CD8-positive, alpha-beta memory T cell (primary cell): ENCODE results near the gene SCGN. TPM values are rescaled to one million over a fixed set of nuclear protein-coding genes. Genes with fewer than 3 reads are reported as not detected.

Source experiments
- CTCF ChIA-PET: fragments of 350-600 bp; sonication (Branson Sonifier 250); formaldehyde crosslinking; loops from one replicate; lab custom pipeline; 2021; ENCODE audit warnings: antibody characterized with exemption; lab: Charles Lee
- POLR2A ChIA-PET: fragments of 350-600 bp; sonication (Branson Sonifier 250); formaldehyde crosslinking; loops from one replicate; lab custom pipeline; 2021; ENCODE audit warnings: antibody characterized with exemption; lab: Charles Lee
- DNase-seq, 5 donors: peaks; one replicate each; pipeline versions ENCODE4 v3.0.0 to v3.0.0-alpha.2; 2020 to 2022; ENCODE audit warnings: mixed read lengths in 1 of 5
- H3K27ac ChIP-seq: one replicate; pipeline ENCODE4 v1.7.0; 2013; ENCODE audit warnings: low read depth, mild to moderate bottlenecking, low read length, moderate library complexity
- H3K27me3 ChIP-seq: 2 replicates; pipeline ENCODE4 v1.7.0; 2013; ENCODE audit warnings: low read length, mild to moderate bottlenecking; ENCODE audit not compliant: insufficient read depth, poor library complexity, severe bottlenecking
- H3K36me3 ChIP-seq: 2 replicates; pipeline ENCODE4 v1.7.0; 2013; ENCODE audit warnings: mild to moderate bottlenecking, low read length, moderate library complexity; ENCODE audit not compliant: insufficient read depth
- H3K4me1 ChIP-seq: 2 replicates; pipeline ENCODE4 v1.7.0; 2013; ENCODE audit warnings: mild to moderate bottlenecking, low read length, moderate library complexity; ENCODE audit not compliant: insufficient read depth
- H3K4me3 ChIP-seq: 2 replicates; pipeline ENCODE4 v1.7.0; 2013; ENCODE audit warnings: mild to moderate bottlenecking, low read length
- H3K9me3 ChIP-seq: 2 replicates; pipeline ENCODE4 v1.7.0; 2013; ENCODE audit warnings: mild to moderate bottlenecking, low read length
- H3K27ac Mint-ChIP-seq, 8 donors: one replicate each; pipeline ENCODE4 v1.8.0; 2020 to 2021; ENCODE audit warnings: mixed read lengths in 8 of 8, mild to moderate bottlenecking in 6 of 8, inconsistent platforms in 3 of 8, moderate library complexity in 3 of 8
- H3K27me3 Mint-ChIP-seq, 2 donors: one replicate each; pipeline ENCODE4 v1.8.0; 2020 to 2021; ENCODE audit warnings: mixed read lengths in 2 of 2, mild to moderate bottlenecking in 1 of 2, moderate library complexity in 1 of 2
- H3K36me3 Mint-ChIP-seq, 3 donors: one replicate each; pipeline ENCODE4 v1.8.0; 2020 to 2021; ENCODE audit warnings: mixed read lengths in 3 of 3, inconsistent platforms in 1 of 3, mild to moderate bottlenecking in 1 of 3
- H3K4me1 Mint-ChIP-seq, 3 donors: one replicate each; pipeline ENCODE4 v1.8.0; 2020 to 2021; ENCODE audit warnings: mixed read lengths in 3 of 3, inconsistent platforms in 1 of 3, mild to moderate bottlenecking in 1 of 3
- H3K4me3 Mint-ChIP-seq, 7 donors: one replicate each; pipeline ENCODE4 v1.8.0; 2020 to 2021; ENCODE audit warnings: mixed read lengths in 7 of 7, mild to moderate bottlenecking in 6 of 7, moderate library complexity in 4 of 7, inconsistent platforms in 2 of 7
- H3K9me3 Mint-ChIP-seq, 5 donors: one replicate each; pipeline ENCODE4 v1.8.0; 2020 to 2022; ENCODE audit warnings: mixed read lengths in 5 of 5, mild to moderate bottlenecking in 3 of 5, moderate library complexity in 2 of 5, inconsistent platforms in 1 of 5
- polyA plus RNA-seq: library from polyadenylated mRNA; unstranded; fragments of 300-500 nt; fragmentation: Illumina TruSeq; gene quantifications from one replicate; pipeline ENCODE4 v1.2.3, GENCODE V29; 2021
- total RNA-seq, 2 experiments: library from RNA; stranded (reverse); gene quantifications; one replicate each; pipeline ENCODE4 v1.2.3, GENCODE V29; 2021

SCGN gene
- total and polyA plus RNA-seq, 3 experiments from 2014 or later, result not detected

GRCh38 chr6:25615471-25615870, 36.5 kb upstream of the SCGN start:
- Histone ChIP-seq H3K36me3 (no peaks in the 10 kb centered on the region), H3K27me3 (no peaks in the 10 kb centered on the region), H3K4me3 (no peak overlapping the region), H3K27ac (no peak overlapping the region), H3K4me1 (no peaks in the 10 kb centered on the region), H3K9me3 (no peaks in the 10 kb centered on the region)
- no peaks in the 10 kb centered on the region for H3K4me1 Mint-ChIP-seq
- peaks cover 0 to 9% (median 2%) of the 10 kb centered on the region in 3 donors for H3K36me3 Mint-ChIP-seq
- POLR2A ChIA-PET, result no interaction called here
- no peak overlapping the region for H3K27ac Mint-ChIP-seq
- no peak for DNase-seq
- no peaks in the 10 kb centered on the region for H3K9me3 Mint-ChIP-seq
- CTCF ChIA-PET, result no interaction called here
- no peak overlapping the region for H3K4me3 Mint-ChIP-seq
- peaks cover 0 to 7% of the 10 kb centered on the region in 2 donors for H3K27me3 Mint-ChIP-seq

- Histone ChIP-seq H3K4me3 (no peak overlapping the region), H3K27ac (no peak overlapping the region), H3K4me1 (no peaks in the 10 kb centered on the region), H3K9me3 (no peaks in the 10 kb centered on the region), H3K36me3 (no peaks in the 10 kb centered on the region), H3K27me3 (no peaks in the 10 kb centered on the region)
- Mint-ChIP-seq H3K9me3 (no peaks in the 10 kb centered on the region), H3K4me1 (no peaks in the 10 kb centered on the region), H3K4me3 (no peak overlapping the region), H3K27ac (no peak overlapping the region), H3K36me3 (peaks cover 0 to 7% (median 4%) of the 10 kb centered on the region in 3 donors), H3K27me3 (peaks cover 0 to 5% of the 10 kb centered on the region in 2 donors)
- ChIA-PET POLR2A (no interaction called here), CTCF (no interaction called here)
- DNase-seq, result no peak
Observed at GRCh38 chr6:25617997-25618396, 34.0 kb upstream of the SCGN start.

GRCh38 chr6:25619217-25619616, 32.8 kb upstream of the SCGN start:
- no peaks in the 10 kb centered on the region for H3K9me3 ChIP-seq
- no peak overlapping the region for H3K4me3 Mint-ChIP-seq
- no peaks in the 10 kb centered on the region for H3K9me3 Mint-ChIP-seq
- no peak overlapping the region for H3K4me3 ChIP-seq
- POLR2A ChIA-PET, result no interaction called here
- no peaks in the 10 kb centered on the region for H3K4me1 Mint-ChIP-seq
- H3K36me3 Mint-ChIP-seq, result peaks cover 0 to 7% (median 4%) of the 10 kb centered on the region in 3 donors
- H3K27ac Mint-ChIP-seq, result no peak overlapping the region
- CTCF ChIA-PET, result no interaction called here
- H3K27me3 ChIP-seq, result no peaks in the 10 kb centered on the region
- peaks cover 0 to 5% of the 10 kb centered on the region in 2 donors for H3K27me3 Mint-ChIP-seq
- H3K4me1 ChIP-seq, result no peaks in the 10 kb centered on the region
- H3K36me3 ChIP-seq, result no peaks in the 10 kb centered on the region
- no peak for DNase-seq
- H3K27ac ChIP-seq, result no peak overlapping the region

- Mint-ChIP-seq H3K4me1 (no peaks in the 10 kb centered on the region), H3K36me3 (peaks cover 0 to 7% (median 4%) of the 10 kb centered on the region in 3 donors), H3K27ac (no peak overlapping the region), H3K4me3 (no peak overlapping the region), H3K27me3 (peaks cover 0 to 5% of the 10 kb centered on the region in 2 donors), H3K9me3 (no peaks in the 10 kb centered on the region)
- Histone ChIP-seq H3K4me3 (no peak overlapping the region), H3K36me3 (no peaks in the 10 kb centered on the region), H3K27ac (no peak overlapping the region), H3K4me1 (no peaks in the 10 kb centered on the region), H3K27me3 (no peaks in the 10 kb centered on the region), H3K9me3 (no peaks in the 10 kb centered on the region)
- no peak for DNase-seq
- ChIA-PET CTCF (no interaction called here), POLR2A (no interaction called here)
Observed at GRCh38 chr6:25620391-25620790, 31.6 kb upstream of the SCGN start.

GRCh38 chr6:25623065-25623464, 28.9 kb upstream of the SCGN start:
- H3K9me3 ChIP-seq, result no peaks in the 10 kb centered on the region
- POLR2A ChIA-PET, result no interaction called here
- Mint-ChIP-seq H3K27ac (no peak overlapping the region), H3K9me3 (no peaks in the 10 kb centered on the region), H3K27me3 (peaks cover 7 to 10% of the 10 kb centered on the region in 2 donors), H3K4me1 (no peaks in the 10 kb centered on the region), H3K4me3 (no peak overlapping the region), H3K36me3 (peaks cover 0 to 7% (median 4%) of the 10 kb centered on the region in 3 donors)
- no peaks in the 10 kb centered on the region for H3K36me3 ChIP-seq
- CTCF ChIA-PET, result no interaction called here
- no peak overlapping the region for H3K27ac ChIP-seq
- no peak overlapping the region for H3K4me3 ChIP-seq
- H3K27me3 ChIP-seq, result no peaks in the 10 kb centered on the region
- DNase-seq, result no peak
- H3K4me1 ChIP-seq, result no peaks in the 10 kb centered on the region

GRCh38 chr6:25623879-25624278, 28.1 kb upstream of the SCGN start:
- no peak overlapping the region for H3K4me3 ChIP-seq
- Mint-ChIP-seq H3K9me3 (no peaks in the 10 kb centered on the region), H3K27me3 (peaks cover 7 to 19% of the 10 kb centered on the region in 2 donors), H3K36me3 (peaks cover 0 to 7% (median 4%) of the 10 kb centered on the region in 3 donors), H3K4me3 (no peak overlapping the region), H3K27ac (no peak overlapping the region), H3K4me1 (no peaks in the 10 kb centered on the region)
- no peaks in the 10 kb centered on the region for H3K36me3 ChIP-seq
- H3K4me1 ChIP-seq, result no peaks in the 10 kb centered on the region
- ChIA-PET CTCF (no interaction called here), POLR2A (no interaction called here)
- no peaks in the 10 kb centered on the region for H3K27me3 ChIP-seq
- H3K9me3 ChIP-seq, result no peaks in the 10 kb centered on the region
- H3K27ac ChIP-seq, result no peak overlapping the region
- no peak for DNase-seq

- H3K9me3 ChIP-seq, result no peaks in the 10 kb centered on the region
- ChIA-PET CTCF (no interaction called here), POLR2A (no interaction called here)
- Mint-ChIP-seq H3K27me3 (peaks cover 8 to 44% of the 10 kb centered on the region in 2 donors), H3K36me3 (no peaks in the 10 kb centered on the region), H3K4me3 (no peak overlapping the region), H3K9me3 (no peaks in the 10 kb centered on the region), H3K4me1 (no peaks in the 10 kb centered on the region), H3K27ac (no peak overlapping the region)
- no peaks in the 10 kb centered on the region for H3K4me1 ChIP-seq
- no peak for DNase-seq
- no peak overlapping the region for H3K27ac ChIP-seq
- H3K27me3 ChIP-seq, result no peaks in the 10 kb centered on the region
- no peak overlapping the region for H3K4me3 ChIP-seq
- no peaks in the 10 kb centered on the region for H3K36me3 ChIP-seq
Observed at GRCh38 chr6:25627001-25627400, 25.0 kb upstream of the SCGN start.

GRCh38 chr6:25628471-25629197, 23.4 kb upstream of the SCGN start:
- H3K9me3 ChIP-seq, result no peaks in the 10 kb centered on the region
- H3K27me3 Mint-ChIP-seq, result peaks cover 8 to 51% of the 10 kb centered on the region in 2 donors
- H3K36me3 Mint-ChIP-seq, result no peaks in the 10 kb centered on the region
- H3K27ac ChIP-seq, result no peak overlapping the region
- ChIA-PET POLR2A (no interaction called here), CTCF (no interaction called here)
- H3K4me3 Mint-ChIP-seq, result no peak overlapping the region
- H3K36me3 ChIP-seq, result no peaks in the 10 kb centered on the region
- no peak overlapping the region for H3K27ac Mint-ChIP-seq
- no peak overlapping the region for H3K4me3 ChIP-seq
- no peaks in the 10 kb centered on the region for H3K9me3 Mint-ChIP-seq
- DNase-seq, result no peak
- no peaks in the 10 kb centered on the region for H3K4me1 ChIP-seq
- H3K4me1 Mint-ChIP-seq, result no peaks in the 10 kb centered on the region
- H3K27me3 ChIP-seq, result no peaks in the 10 kb centered on the region
